Muscle of leg (tissue), 11 donors: ENCODE results near the gene CCDC73. TPM values are rescaled to one million over a fixed set of nuclear protein-coding genes. Genes with fewer than 3 reads are reported as not detected.
A peak's percentile ranks its signal among the peaks of the same experiment; 100 is the strongest.
"Not testable (repeated sequence)": the region's sequence is repeated elsewhere in the genome, so short reads cannot be mapped to it uniquely, and the experiment has no call there.

Experiments used
- DNase-seq: peaks from one replicate; pipeline ENCODE4 v3.0.0; 2013
- H3K27ac ChIP-seq: one replicate; pipeline ENCODE4 v1.5.1; 2013; ENCODE audit warnings: mild to moderate bottlenecking, low read length, control low read depth
- H3K27me3 ChIP-seq: one replicate; pipeline ENCODE4 v1.6.1; 2013; ENCODE audit warnings: low read length; ENCODE audit not compliant: control insufficient read depth, insufficient read depth
- H3K36me3 ChIP-seq: one replicate; pipeline ENCODE4 v1.6.1; 2013; ENCODE audit warnings: low read length; ENCODE audit not compliant: control insufficient read depth, insufficient read depth
- H3K4me1 ChIP-seq: one replicate; pipeline ENCODE4 v1.6.1; 2013; ENCODE audit warnings: low read length; ENCODE audit not compliant: control insufficient read depth, insufficient read depth
- H3K4me3 ChIP-seq: one replicate; pipeline ENCODE4 v1.5.1; 2013; ENCODE audit warnings: low read length, control low read depth
- H3K9me3 ChIP-seq: replicated peaks from 2 replicates; pipeline ENCODE4 v1.6.1; 2013; ENCODE audit warnings: low read depth, low read length; ENCODE audit not compliant: control insufficient read depth
- WGBS: methylation state at CpG from one replicate; pipeline ENCODE4 v1.1.5; 2013; ENCODE audit warnings: missing lambda C conversion rate; ENCODE audit not compliant: insufficient coverage; 5-methylcytosine and 5-hydroxymethylcytosine counted together
- polyA plus RNA-seq, 8 donors: library from polyadenylated mRNA; unstranded; fragments of 120-200 nt; gene quantifications; one replicate each; pipeline versions ENCODE4 v1.2.1 to v1.2.3, GENCODE V29; 2013; ENCODE audit warnings: inconsistent platforms in 1 of 8, low replicate concordance in 1 of 8; ENCODE audit not compliant: insufficient read length in 8 of 8, insufficient read depth in 1 of 8
- total RNA-seq: library from RNA; stranded (reverse); fragments of 120-200 nt; gene quantifications from one replicate; pipeline ENCODE4 v1.2.4, GENCODE V29; 2013

The CCDC73 gene
- total and polyA plus RNA-seq, 9 donors, result 0.02 to 0.42 (median 0.03) TPM; not detected in 5

DNA sequence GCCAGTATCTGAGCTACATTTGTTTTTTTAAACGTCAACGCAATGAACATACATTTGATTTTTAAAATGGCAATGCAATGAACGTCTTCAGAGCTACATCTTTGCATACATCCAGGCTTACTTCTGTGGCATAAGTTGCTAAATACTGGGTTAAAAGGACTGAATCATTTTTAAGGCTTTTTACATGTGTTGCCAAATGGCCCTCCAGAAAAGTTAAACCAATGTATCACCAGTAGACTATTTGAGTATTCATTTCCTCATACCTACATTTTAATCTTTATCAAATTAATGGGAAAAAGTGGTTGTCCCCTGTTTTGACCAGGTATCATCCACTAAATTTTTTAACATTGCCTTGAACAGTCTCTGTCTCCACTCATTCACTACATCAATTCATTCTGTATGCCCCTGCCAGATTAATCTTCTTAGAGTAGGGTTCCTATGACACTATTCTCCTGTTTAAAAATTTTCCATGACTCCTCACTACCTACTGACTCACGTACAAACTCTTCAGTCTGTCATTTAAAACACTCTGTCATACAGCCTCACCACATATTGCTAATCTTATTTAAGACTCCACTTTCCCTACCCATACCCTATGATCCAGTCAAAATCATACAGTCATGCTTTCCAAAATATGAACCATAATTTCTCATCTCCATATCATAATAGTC is 22.9 kb upstream of the CCDC73 start:
- Histone ChIP-seq H3K36me3 (no peaks in the 10 kb centered on the region), H3K27ac (no peak overlapping the region), H3K27me3 (no peaks in the 10 kb centered on the region), H3K4me1 (no peaks in the 10 kb centered on the region), H3K9me3 (no peaks in the 10 kb centered on the region), H3K4me3 (no peak overlapping the region)
- 62% methylated on average over 1 of the region's 4 CpGs for WGBS
- no peak for DNase-seq

DNA sequence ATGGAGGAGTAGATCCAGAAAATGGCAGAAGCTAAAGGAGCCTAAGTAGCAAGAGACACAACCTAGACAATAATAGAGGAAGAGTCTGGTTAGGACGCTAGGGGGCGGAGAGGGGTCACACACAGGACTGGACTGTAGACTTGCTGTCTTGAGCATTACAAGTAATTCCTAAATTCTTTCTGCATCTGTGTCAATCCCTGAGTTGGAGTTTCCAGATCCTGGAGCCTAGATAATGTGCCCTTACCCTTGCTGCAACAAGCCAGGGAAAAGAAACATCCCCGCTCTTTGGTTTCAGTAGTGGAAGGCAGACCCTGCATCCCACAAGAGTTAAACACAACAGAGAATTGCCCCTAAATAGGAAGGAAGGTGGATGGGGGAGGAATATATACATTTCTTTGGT is 14.9 kb upstream of the CCDC73 start:
- WGBS, result no CpG with 5 or more reads among the region's 3 CpGs
- Histone ChIP-seq H3K4me1 (no peaks in the 10 kb centered on the region), H3K27me3 (peaks cover 3% of the 10 kb centered on the region), H3K9me3 (no peaks in the 10 kb centered on the region), H3K4me3 (no peak overlapping the region), H3K27ac (no peak overlapping the region), H3K36me3 (no peaks in the 10 kb centered on the region)
- DNase-seq, result peak; percentile 73

DNA sequence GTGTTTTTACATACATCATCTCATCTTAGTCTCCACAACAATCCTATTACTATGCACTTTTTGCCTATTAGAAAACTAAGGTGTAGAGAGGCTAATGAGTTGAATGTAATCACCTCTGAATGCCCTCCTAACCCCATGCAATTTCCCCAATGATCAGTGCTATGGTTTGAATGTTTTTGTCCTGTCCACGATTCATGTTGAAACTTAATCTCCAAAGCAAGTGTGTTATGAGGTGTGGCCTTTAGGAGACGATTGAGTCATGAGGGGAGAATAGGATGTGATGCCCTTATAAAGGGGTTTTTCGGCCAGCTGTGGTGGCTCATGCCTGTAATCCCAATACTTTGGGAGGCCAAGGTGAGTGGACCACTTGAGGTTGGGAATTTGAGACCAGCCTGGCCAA is 2.0 kb upstream of the CCDC73 start:
- 64% methylated on average over 3 of the region's 3 CpGs for WGBS
- Histone ChIP-seq H3K4me1 (no peaks in the 10 kb centered on the region), H3K27me3 (peaks cover 4% of the 10 kb centered on the region), H3K36me3 (no peaks in the 10 kb centered on the region), H3K9me3 (no peaks in the 10 kb centered on the region), H3K4me3 (no peak overlapping the region), H3K27ac (no peak overlapping the region)
- DNase-seq, result no peak

DNA sequence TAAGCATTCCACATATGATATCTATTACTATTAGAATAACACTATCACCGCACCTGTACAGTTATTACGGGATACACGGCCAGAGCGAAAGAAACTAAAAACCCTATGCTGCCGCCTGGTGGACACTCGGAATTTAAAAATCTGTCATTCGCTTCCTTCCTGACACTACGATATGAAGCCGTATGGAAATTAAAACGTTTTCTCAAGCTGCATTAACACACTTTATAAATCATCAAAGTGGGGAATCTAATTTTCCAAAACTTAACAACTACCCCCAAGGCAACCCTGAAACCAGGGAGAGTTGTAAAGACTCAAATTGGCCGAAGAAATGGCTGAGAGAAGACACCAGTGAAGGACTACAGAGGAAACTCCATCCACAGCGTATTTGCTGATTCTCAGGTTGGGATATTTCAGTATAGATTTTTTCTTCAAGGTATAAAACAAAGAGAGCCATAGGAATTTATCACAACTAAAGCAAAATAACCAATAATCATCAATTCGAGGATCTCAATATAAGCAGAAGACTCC is 1.4 kb downstream of the CCDC73 start:
- DNase-seq, result peak; percentile 59
- H3K27ac ChIP-seq, result no peak overlapping the region
- WGBS, result 0% methylated on average over 4 of the region's 13 CpGs
- no peaks in the 10 kb centered on the region for H3K36me3 ChIP-seq
- H3K4me3 ChIP-seq, result no peak overlapping the region
- peaks cover 6% of the 10 kb centered on the region for H3K27me3 ChIP-seq
- no peaks in the 10 kb centered on the region for H3K4me1 ChIP-seq
- H3K9me3 ChIP-seq, result no peaks in the 10 kb centered on the region

DNA sequence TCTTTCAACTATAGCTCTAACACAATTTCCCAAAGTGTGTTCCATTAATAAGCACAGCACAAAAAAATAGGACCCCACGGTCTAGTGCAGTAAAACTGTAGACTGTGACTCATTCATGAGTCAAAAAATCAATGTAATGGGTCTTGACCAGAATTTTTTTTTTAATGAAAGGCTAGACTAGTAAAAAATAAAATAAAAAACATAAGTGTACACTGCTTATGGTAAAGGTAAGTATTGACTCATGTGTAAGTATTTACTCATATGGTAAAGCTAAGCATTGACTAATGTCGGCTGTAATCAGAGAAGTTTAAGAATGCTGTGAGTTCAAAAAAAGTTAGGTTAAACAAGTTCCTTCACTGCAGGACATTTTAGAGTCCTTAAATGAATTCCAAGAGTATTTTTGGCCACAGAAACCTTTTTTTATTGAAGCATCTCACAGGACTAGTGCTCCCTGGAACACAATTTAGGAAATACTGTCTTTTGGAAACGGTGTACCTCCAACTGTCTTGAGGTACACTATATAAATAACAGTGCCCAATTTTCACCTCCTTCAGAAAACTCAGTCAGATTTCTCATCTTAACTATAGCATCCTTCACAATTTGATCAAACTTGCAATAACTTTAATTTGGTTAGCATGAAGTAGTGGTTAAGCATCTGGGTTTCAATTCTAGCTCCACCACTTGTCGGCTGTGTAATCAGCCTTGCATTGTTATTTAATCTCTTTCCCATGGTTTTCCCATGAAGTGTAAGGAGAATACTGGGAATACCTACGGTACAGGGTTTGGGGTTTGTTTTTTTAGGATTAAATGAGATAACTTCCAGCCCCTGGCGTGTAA is 2.1 kb downstream of the CCDC73 start:
- DNase-seq, result no peak
- Histone ChIP-seq H3K27me3 (peaks cover 6% of the 10 kb centered on the region), H3K4me1 (no peaks in the 10 kb centered on the region), H3K9me3 (no peaks in the 10 kb centered on the region), H3K4me3 (no peak overlapping the region), H3K36me3 (no peaks in the 10 kb centered on the region), H3K27ac (no peak overlapping the region)
- WGBS, result 56% methylated on average over 1 of the region's 6 CpGs

DNA sequence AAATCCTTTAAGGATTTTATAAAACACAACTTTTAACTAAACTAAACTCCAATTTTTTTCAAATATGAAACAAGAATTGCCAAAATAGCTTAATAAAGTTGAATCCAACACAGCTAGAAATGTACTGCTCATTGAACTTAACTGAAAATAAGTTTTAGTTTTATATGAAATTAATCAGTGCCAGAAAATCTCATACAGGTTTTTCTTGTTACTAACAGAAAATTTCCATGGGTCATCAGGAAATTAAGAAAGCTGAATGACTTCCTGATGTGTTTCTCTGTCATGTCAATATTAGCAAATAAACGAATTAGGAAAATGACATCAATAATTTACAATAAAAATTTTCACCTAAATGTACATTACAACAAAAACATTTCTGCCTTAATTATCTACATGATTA is 3.5 kb downstream of the CCDC73 start:
- no peaks in the 10 kb centered on the region for H3K9me3 ChIP-seq
- no peaks in the 10 kb centered on the region for H3K4me1 ChIP-seq
- no peaks in the 10 kb centered on the region for H3K36me3 ChIP-seq
- no CpG with 5 or more reads among the region's 1 CpG for WGBS
- peaks cover 6% of the 10 kb centered on the region for H3K27me3 ChIP-seq
- H3K4me3 ChIP-seq, result no peak overlapping the region
- no peak for DNase-seq
- no peak overlapping the region for H3K27ac ChIP-seq

DNA sequence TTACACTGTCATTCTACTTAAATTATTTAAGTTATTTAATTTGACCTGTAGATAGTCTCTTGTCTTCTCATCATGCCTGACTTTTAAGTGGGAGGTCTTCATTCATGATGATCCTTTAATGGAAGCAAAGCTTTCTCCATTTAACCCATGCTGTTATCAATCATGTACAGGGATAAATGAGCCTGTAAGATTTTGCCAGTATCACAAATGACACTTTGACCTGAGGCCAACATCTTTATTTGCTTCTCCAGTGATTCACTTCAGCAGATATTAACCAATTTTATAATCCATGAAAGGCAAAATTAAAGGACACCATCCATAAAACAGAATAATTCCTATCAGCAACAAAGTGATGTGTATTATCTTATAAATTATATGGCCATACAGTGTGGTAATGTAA is 7.7 kb downstream of the CCDC73 start:
- Histone ChIP-seq H3K27ac (no peak overlapping the region), H3K36me3 (no peaks in the 10 kb centered on the region), H3K4me3 (no peak overlapping the region), H3K27me3 (peaks cover 2% of the 10 kb centered on the region), H3K9me3 (no peaks in the 10 kb centered on the region), H3K4me1 (no peaks in the 10 kb centered on the region)
- no peak for DNase-seq

DNA sequence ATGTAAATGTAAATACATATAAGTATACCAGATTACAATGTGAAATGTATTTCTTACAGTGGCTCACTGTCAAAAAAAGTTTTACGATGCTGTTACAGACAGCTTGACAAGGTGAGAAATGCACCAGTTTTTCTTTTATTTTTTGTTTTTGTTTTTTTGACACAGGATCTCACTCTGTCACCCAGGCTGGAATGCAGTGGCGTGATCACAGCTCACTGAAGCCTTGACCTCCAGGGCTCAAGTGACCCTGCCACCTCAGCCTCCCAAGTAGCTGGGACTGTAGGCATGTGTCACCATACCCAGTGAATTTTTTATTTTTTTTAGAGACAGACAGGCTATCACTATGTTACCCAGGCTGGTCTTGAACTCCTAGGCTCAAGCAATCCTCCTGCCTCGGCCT is 9.2 kb downstream of the CCDC73 start:
- WGBS, result 78% methylated on average over 2 of the region's 3 CpGs
- H3K4me3 ChIP-seq, result no peak overlapping the region
- H3K27me3 ChIP-seq, result peaks cover 2% of the 10 kb centered on the region
- no peak overlapping the region for H3K27ac ChIP-seq
- H3K36me3 ChIP-seq, result no peaks in the 10 kb centered on the region
- H3K9me3 ChIP-seq, result no peaks in the 10 kb centered on the region
- DNase-seq, result no peak
- no peaks in the 10 kb centered on the region for H3K4me1 ChIP-seq

DNA sequence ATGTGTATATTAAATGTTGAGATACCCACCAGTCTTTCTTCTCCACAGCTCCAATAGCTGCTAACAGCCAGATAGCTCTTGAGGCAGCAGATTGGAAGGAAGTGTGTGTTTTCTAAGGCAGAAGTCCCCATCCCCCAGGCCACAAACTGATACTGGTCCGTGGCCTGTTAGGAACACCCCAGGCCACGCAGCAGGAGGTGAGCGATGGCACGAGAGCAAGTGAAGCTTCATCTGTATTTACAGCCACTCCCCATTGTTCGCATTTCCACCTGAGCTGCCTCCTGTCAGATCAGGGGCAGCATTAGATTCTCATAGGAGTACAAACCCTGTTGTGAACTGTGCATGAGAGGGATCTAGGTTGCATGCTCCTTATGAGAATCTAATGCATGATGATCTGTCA is 12.7 kb downstream of the CCDC73 start:
- Histone ChIP-seq H3K4me3 (no peak overlapping the region), H3K36me3 (no peaks in the 10 kb centered on the region), H3K4me1 (no peaks in the 10 kb centered on the region), H3K27me3 (no peaks in the 10 kb centered on the region), H3K9me3 (no peaks in the 10 kb centered on the region), H3K27ac (no peak overlapping the region)
- DNase-seq, result peak; percentile 7
- WGBS, result 60% methylated on average over 1 of the region's 5 CpGs

DNA sequence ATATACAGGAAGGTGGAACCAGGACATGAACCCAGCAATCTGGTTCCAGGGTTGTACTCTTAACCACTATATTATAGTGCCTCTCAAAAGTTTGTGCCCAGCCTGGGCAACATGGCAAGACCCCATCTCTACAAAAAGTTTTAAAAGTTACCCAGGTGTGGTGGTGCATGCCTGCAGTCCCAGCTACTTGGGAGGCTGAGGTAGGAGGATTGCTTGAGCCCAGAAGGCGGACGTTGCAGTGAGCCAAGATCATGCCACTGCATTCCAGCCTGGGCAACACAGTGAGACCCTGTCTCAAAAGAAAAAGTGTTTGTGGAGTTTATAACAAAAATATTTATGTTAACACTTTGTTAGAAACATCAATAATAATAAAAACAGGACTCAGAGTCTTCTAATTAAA is 13.6 kb downstream of the CCDC73 start:
- not testable (repeated sequence) for H3K4me3 ChIP-seq, H3K4me1 ChIP-seq, H3K27ac ChIP-seq, DNase-seq, H3K9me3 ChIP-seq, H3K27me3 ChIP-seq, H3K36me3 ChIP-seq
- 100% methylated on average over 2 of the region's 2 CpGs for WGBS
